ENCODE results near the gene PTTG1IP. TPM values are rescaled to one million over a fixed set of nuclear protein-coding genes. Genes with fewer than 3 reads are reported as not detected.

Gene PTTG1IP
- total and polyA plus RNA-seq, 2 donors (not counting 1 experiment from before 2014, with no cell fraction given): 30.7 to 58.6 TPM

- 25% methylated on average over 6 of the region's 6 CpGs for WGBS (ENCODE audit: insufficient coverage)
- H3K27me3 Mint-ChIP-seq: no peaks in the 10 kb centered on the region
- ChIA-PET POLR2A (no interaction called here), CTCF (interaction anchor here (1.0 to 2.6 kb wide), 4 partner anchors 11 to 218 kb away, joined by 3 to 8 read pairs (median 4); no protein-coding TSS in a partner anchor)
- Histone ChIP-seq H3K79me2 (ENCODE audit: control insufficient read depth, insufficient read depth, low read length) (no peaks in the 10 kb centered on the region), H3K27ac (ENCODE audit: low read length in 2 of 2) (peak overlapping the region in 1 of 2 donors; percentile 13), H4K20me1 (ENCODE audit: control insufficient read depth, insufficient read depth, low read length, poor library complexity, severe bottlenecking) (no peaks in the 10 kb centered on the region), H2AFZ (ENCODE audit: insufficient read depth, low read depth, low read length, poor library complexity, severe bottlenecking) (no peak overlapping the region), H3K9ac (ENCODE audit: low read length) (no peak overlapping the region), H3K36me3 (replicated peaks in 1 of 2; ENCODE audit: control extremely low read depth in 1 of 2, control insufficient read depth in 1 of 2, extremely low read depth in 1 of 2, insufficient read depth in 2 of 2, low read length in 1 of 2) (peaks cover 0 to 10% of the 10 kb centered on the region in 2 experiments), H3K9me3 (ENCODE audit: control extremely low read depth in 1 of 3, control insufficient read depth in 2 of 3, insufficient read depth in 1 of 3, low read length in 2 of 3) (no peaks in the 10 kb centered on the region), H3K4me2 (replicated peaks; ENCODE audit: low read depth, low read length, poor library complexity, severe bottlenecking) (peak overlapping the region; percentile 22), H3K4me3 (ENCODE audit: control extremely low read depth in 1 of 5, extremely low read depth in 1 of 5, insufficient read depth in 1 of 5, low read depth in 2 of 5, low read length in 4 of 5) (no peak overlapping the region), H3K4me1 (ENCODE audit: control insufficient read depth in 2 of 2, insufficient read depth in 2 of 2, low read length in 2 of 2) (peaks cover 45 to 49% of the 10 kb centered on the region in 2 donors), H3K27me3 (replicated peaks in 1 of 4; ENCODE audit: control extremely low read depth in 1 of 4, control insufficient read depth in 3 of 4, insufficient read depth in 4 of 4, low read length in 3 of 4) (no peaks in the 10 kb centered on the region)
- ATAC-seq (ENCODE audit: low read depth): peak; percentile 31
- peak overlapping the region; percentile 32 for H3K27ac Mint-ChIP-seq
- H3K4me1 Mint-ChIP-seq: peaks cover 43% of the 10 kb centered on the region
- TF ChIP-seq, protein P1, sequence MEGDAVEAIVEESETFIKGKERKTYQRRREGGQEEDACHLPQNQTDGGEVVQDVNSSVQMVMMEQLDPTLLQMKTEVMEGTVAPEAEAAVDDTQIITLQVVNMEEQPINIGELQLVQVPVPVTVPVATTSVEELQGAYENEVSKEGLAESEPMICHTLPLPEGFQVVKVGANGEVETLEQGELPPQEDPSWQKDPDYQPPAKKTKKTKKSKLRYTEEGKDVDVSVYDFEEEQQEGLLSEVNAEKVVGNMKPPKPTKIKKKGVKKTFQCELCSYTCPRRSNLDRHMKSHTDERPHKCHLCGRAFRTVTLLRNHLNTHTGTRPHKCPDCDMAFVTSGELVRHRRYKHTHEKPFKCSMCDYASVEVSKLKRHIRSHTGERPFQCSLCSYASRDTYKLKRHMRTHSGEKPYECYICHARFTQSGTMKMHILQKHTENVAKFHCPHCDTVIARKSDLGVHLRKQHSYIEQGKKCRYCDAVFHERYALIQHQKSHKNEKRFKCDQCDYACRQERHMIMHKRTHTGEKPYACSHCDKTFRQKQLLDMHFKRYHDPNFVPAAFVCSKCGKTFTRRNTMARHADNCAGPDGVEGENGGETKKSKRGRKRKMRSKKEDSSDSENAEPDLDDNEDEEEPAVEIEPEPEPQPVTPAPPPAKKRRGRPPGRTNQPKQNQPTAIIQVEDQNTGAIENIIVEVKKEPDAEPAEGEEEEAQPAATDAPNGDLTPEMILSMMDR (IDR thresholded peaks at IDR 0.05): no peak
- TF ChIP-seq EZH2 (IDR thresholded peaks at IDR 0.05; ENCODE audit: borderline replicate concordance, insufficient read depth, low read depth, low read length, poor library complexity, severe bottlenecking): no peak
- intact Hi-C loops (cut with micrococcal nuclease): no loop called here
- DNase-seq: peak; percentile 54
- no peaks in the 10 kb centered on the region for H3K9me3 Mint-ChIP-seq (ENCODE audit: insufficient read depth)
- H3K4me3 Mint-ChIP-seq: peak overlapping the region; percentile 61
These were observed 7.8 kb upstream of the PTTG1IP start for GRCh38 chr21:44881198-44881872.
